NCI-H2227 (cell line): ENCODE measurements around the gene CLEC2L.
"Not testable (repeated sequence)": the region's sequence is repeated elsewhere in the genome, so short reads cannot be mapped to it uniquely, and the experiment has no call there.

Source experiments
- DNase-seq: peaks from one replicate; lab custom pipeline; 2025; ENCODE audit not compliant: unreplicated experiment; lab: John Stamatoyannopoulos, UW

CLEC2L gene

GRCh38 chr7:139553991-139554700, 30.7 kb downstream of the CLEC2L start:
- DNase-seq: not testable (repeated sequence)

- DNase-seq: no peak
Observed at GRCh38 chr7:139557857-139558581, 34.5 kb downstream of the CLEC2L start.

GRCh38 chr7:139559364-139560105, 36.0 kb downstream of the CLEC2L start:
- DNase-seq: no peak

- no peak for DNase-seq
Observed at GRCh38 chr7:139560199-139560598, 36.7 kb downstream of the CLEC2L start.

GRCh38 chr7:139560678-139561077, 37.2 kb downstream of the CLEC2L start:
- DNase-seq: no peak

GRCh38 chr7:139562491-139562890, 39.0 kb downstream of the CLEC2L start:
- DNase-seq: no peak

GRCh38 chr7:139562961-139563565, 39.6 kb downstream of the CLEC2L start:
- no peak for DNase-seq

GRCh38 chr7:139563856-139564255, 40.4 kb downstream of the CLEC2L start:
- no peak for DNase-seq

- DNase-seq: no peak
Observed at GRCh38 chr7:139566075-139566474, 42.6 kb downstream of the CLEC2L start.

GRCh38 chr7:139566736-139567646, 43.5 kb downstream of the CLEC2L start:
- DNase-seq: no peak

- DNase-seq: no peak
Observed at GRCh38 chr7:139567647-139568345, 44.3 kb downstream of the CLEC2L start.

GRCh38 chr7:139568346-139568675, 44.8 kb downstream of the CLEC2L start:
- no peak for DNase-seq

GRCh38 chr7:139568813-139569490, 45.5 kb downstream of the CLEC2L start:
- no peak for DNase-seq

- no peak for DNase-seq
Observed at GRCh38 chr7:139570119-139570518, 46.6 kb downstream of the CLEC2L start.

GRCh38 chr7:139570626-139571025, 47.1 kb downstream of the CLEC2L start:
- DNase-seq: no peak

- DNase-seq: no peak
Observed at GRCh38 chr7:139571190-139571589, 47.7 kb downstream of the CLEC2L start.

GRCh38 chr7:139571651-139572050, 48.2 kb downstream of the CLEC2L start:
- DNase-seq: no peak

GRCh38 chr7:139572071-139572470, 48.6 kb downstream of the CLEC2L start:
- DNase-seq: no peak

- DNase-seq: no peak
Observed at GRCh38 chr7:139572704-139573385, 49.4 kb downstream of the CLEC2L start.
